Thyroid gland (tissue), 4 donors: ENCODE measurements around the gene GP5.

ENCODE experiments used
- CTCF ChIP-seq, 6 experiments: fragments of 200-600 bp in 3 of 6; fragments of 450-650 bp in 3 of 6; sonication (generic) in 3 of 6; IDR thresholded peaks; one replicate each; pipeline ENCODE4 v1.5.1; 2016 to 2019; ENCODE audit warnings: antibody characterized with exemption in 6 of 6, mild to moderate bottlenecking in 2 of 6, inconsistent platforms in 1 of 6, moderate library complexity in 1 of 6
- POLR2A ChIP-seq, 2 donors: fragments of 450-650 bp; IDR thresholded peaks; one replicate each; pipeline ENCODE4 v1.6.1; 2017; ENCODE audit warnings: antibody characterized with exemption in 2 of 2, mild to moderate bottlenecking in 2 of 2, moderate library complexity in 1 of 2

DNA sequence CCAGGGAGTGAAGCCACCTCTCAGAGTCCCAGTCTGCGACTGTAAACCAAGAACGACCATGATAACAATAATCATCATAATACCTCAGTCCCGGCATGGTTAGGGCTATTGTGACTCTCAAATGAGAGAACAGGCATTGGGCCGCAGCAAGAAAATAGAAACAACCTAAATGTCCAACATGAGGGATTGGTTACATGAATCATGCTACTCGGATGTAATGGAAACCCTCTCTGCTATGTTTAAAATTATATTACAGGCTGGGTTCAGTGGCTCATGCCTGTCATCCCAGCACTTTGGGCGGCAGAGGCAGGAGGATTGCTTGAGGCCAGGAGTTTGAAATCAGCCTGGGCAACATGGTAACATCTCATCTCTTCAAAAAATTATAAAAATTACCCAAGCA lies 50.7 kb downstream of the GP5 start:
- no peak for TF ChIP-seq CTCF (IDR thresholded peaks at IDR 0.05)
- TF ChIP-seq POLR2A (IDR thresholded peaks at IDR 0.05), result no peak
